CD4-positive, alpha-beta T cell treated with Interleukin-10 for 1 hour (primary cell): ENCODE data around the gene GORAB.

Experiments used
- DNase-seq: peaks from one replicate; pipeline ENCODE4 v3.0.0-alpha.2; 2020

GORAB gene

GRCh38 chr1:170593173-170594011, 61.4 kb downstream of the GORAB start:
- DNase-seq: no peak

DNA sequence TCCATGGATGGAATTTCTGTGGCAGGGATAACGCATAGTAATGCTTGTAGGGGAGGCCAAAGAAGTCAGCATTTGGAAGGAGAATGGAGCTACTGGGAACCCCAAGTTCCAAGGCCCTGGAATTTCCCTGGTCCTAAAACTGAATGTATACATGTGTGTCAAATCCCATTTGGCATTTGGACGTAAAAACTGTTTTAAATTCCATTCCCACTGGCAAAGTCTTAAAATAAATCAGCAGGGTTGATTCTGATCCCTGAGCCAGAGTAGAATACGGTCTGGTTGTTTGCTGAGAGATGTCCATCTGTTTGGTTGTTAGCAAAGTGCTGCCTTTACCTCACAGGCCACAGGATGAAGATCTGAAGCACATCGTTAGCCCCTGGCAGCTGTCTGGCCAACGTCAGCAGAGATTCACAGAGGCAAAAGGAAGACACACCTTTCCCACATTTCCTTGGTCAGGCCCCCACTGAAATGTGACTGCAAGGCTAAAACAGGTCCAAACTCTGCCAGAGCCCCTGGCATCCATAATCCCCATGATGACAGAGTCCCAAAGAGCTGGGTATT, 62.2 kb downstream of the GORAB start:
- no peak for DNase-seq

DNA sequence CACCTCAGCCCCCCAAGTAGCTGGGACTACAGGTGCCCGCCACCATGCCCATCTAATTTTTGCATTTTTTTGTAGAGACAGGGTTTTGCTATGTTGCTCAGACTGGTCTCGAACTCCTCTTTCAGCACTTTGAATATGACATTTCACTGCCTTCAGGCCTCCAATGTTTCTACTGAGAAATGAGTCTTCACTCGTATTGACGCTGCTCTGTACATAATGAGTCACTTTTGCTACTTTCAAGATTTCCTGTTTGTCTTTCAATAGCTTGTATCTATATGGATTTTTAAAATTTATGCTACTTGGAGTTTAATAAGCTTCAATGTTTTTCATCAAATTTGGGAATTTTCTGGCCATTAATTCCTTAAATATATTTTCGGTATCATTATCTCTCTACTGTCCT, 64.7 kb downstream of the GORAB start:
- DNase-seq: no peak

DNA sequence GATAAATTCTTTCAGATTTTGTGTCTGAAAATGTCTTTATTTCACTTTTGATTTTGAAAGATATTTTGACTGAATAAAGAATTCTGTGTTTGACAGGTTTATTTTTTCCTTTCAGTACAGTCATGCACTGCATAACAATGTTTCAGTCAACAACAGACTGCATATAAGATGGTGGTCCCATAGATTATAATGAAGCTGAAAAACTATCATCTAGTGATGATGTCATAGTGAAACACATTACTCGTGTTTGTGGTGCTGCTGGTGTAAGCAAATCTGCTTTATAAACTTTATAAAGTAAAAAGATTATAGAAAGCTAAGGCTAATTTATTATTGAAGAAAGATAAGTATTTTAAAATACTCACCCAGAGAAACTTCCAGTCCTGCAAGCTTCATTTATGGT, 66.7 kb downstream of the GORAB start:
- no peak for DNase-seq

- DNase-seq: no peak
Measured at GRCh38 chr1:170599033-170599432, 67.1 kb downstream of the GORAB start.

GRCh38 chr1:170601866-170602265, 69.9 kb downstream of the GORAB start:
- no peak for DNase-seq
